Activated T-cell treated with anti-CD3 and anti-CD28 coated beads for 4 hours (primary cell): Measurements from ENCODE around the gene MYL9.
A peak's percentile ranks its signal among the peaks of the same experiment; 100 is the strongest.

Experiments
- DNase-seq: peaks from one replicate; pipeline ENCODE4 v3.0.0-alpha.2; 2020

The MYL9 gene

DNA sequence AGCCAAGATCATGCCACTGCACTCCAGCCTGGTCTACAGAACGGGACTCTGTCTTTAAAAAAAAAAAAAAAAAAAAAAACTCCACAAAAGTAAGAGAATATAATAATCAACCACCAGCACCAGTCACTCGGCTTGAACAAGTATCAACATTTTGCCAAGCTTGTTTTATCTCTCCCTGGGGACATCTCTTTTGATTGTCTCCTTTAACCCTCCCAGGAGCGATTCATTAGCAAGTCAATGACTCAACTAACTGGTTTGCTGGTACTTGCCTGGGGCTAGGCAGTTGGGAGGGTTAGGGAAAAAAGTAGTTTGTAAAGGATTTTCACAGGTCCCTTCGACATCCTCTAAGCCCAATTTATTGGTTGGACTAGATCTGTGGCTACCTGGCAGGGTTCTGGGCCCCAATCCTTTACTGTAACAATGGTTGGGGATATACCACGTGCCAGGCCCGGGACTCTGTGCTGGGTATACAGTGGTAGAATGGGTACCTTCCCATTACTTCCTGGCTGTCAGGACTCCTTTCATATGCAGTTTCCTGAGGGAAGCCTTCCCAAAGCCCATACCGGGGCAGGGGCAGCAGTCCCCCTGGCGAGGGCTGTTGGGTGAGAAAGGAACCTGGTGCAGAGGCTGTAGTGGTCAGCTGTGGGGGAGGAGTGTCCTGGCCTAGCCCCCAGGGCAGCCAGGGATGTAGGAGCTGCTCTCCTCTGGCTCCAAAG lies 44.2 kb downstream of the MYL9 start:
- no peak for DNase-seq

DNA sequence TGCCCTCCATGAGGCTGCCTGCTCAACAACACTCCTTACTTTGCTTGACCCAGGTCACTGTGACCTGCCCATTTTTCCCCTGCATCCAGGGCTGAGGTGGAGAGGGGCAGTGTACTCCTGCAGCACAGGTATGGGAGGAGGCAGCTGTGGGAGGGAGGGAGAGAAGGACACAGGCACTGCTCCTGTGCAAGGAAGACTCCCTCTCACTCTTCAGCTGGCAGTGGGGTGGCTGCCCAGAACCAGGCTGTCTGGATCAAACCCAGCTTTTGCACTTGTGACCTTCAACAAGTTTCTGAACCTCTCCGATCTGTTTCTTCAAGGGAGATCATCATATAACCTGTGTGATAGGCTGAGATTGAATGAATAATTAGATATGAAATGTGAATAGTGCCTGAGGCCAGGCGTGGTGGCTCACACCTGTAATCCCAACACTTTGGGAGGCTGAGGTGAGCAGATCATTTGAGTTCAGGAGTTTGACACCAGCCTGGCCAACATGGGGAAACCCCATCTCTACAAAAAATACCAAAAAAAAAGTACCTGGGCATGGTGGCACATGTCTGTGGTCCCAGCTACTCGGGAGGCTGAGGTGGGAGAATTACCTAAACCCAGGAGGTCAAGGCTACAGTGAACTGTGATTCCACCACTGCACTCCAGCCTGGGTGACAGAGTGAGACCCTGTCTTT lies 46.2 kb downstream of the MYL9 start:
- no peak for DNase-seq

DNA sequence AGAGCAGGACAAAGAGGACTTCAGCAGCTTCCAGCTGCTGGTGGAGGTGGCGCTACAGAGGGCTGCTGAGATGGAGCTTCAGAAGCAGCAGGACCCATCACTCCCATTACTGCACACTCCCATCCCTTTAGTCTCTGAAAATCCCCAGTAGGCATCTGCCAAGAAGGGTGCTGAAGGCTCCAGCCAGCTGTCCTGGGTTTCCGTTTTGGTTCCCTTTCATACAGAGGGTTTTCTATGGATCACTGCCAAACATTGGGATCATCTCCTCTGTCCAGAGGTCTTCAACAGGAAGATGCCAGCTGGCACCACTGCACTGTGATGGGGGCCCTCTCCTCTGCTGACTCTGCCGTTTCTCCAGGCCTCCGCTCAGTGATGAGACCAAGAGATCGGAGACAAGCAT lies 50.0 kb downstream of the MYL9 start:
- no peak for DNase-seq

DNA sequence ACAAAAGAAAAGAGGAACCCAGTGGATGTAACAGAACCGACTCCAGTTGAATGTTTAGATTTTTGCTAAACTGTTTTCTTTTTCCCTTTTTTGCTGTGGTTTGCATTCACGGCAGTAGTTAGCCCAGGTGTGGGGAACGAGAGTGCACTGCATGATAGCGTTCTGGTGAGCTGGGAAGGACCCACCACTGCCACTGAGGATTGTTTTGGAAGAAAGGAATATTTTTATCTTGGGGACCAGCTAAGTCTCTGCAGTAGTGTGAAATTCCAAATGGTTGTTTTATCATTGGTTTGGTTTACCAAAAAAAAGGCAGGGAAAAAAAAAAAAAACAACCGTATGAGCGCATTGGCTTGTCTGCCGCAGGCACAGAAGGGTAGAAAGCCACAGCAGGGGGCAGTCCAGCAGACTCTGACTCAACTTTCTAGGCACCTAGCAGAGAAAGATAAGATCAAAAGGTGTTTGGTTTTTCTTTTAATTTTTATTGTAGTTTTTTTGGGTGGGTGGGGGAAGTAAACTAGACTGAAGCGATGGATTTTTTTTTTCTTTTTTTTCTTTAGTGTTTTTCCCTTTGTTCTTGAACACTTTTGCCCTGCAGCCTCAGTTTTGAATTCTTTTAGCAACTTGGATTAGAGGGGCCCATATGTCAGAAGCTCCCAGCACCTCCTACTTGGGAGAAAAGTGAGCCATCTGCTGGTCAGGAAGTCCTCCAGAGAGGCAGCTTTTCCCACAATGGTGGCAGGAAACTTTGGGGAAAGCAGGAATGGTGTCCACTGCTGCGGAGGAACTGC lies 50.7 kb downstream of the MYL9 start:
- peak; percentile 25 for DNase-seq

DNA sequence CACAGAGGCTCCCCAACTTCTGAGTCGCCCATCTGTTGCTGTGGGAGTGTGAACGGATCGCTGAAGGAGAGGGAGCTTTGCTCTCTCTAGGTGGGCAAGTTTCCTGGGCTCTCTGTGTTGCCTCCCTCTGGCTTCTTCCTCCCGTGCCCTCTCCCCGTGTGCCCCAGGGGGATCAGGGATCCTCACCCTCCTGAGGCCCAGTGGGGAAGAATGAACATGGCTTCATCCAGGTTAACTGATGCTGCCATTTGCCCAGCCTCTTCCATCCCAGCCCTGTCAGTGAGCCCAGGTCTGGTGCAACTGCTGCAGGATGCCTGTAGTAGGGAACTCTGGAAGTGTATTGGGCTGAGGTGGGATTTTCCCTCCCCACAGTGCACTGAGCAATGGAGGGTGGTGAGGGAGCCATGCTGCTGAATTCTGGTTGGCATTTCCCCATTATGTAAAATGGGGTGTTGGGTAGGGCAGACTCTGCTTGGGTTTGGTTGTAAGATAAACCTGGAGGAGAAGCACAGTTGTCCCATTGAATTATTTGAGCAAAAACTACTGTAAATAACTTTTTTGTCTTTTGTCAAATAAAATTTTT lies 52.1 kb downstream of the MYL9 start:
- no peak for DNase-seq

DNA sequence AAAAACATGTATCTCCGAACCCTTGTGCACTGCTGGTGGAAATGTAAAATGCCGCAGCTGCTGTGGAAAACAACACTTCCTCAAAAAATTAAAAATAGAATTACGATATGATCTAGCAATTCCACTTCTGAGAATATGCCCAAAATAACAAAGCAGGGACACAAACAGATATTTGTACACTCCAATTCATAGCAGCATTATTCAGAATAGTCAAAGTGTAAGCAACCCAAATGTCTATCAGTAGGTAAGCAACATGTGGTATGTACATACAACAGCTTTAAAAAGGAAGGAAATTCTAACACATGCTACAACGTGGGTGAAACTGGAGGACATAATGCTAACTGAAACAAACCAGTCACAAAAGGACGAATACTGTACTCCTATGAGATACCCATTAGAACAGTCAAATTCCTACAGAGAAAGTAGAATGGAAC lies 58.6 kb downstream of the MYL9 start:
- DNase-seq, result no peak
